HG03378 (cell line): ENCODE results near the gene ANXA4.
"Not testable (repeated sequence)": the region's sequence is repeated elsewhere in the genome, so short reads cannot be mapped to it uniquely, and the experiment has no call there.

Experiments
- ATAC-seq: cut with Tn5 transposase; IDR thresholded peaks from one replicate; pipeline ENCODE4 v1.9.1; 2021; ENCODE audit warnings: mild to moderate bottlenecking, moderate library complexity; ENCODE audit not compliant: unreplicated experiment

ANXA4 gene

DNA sequence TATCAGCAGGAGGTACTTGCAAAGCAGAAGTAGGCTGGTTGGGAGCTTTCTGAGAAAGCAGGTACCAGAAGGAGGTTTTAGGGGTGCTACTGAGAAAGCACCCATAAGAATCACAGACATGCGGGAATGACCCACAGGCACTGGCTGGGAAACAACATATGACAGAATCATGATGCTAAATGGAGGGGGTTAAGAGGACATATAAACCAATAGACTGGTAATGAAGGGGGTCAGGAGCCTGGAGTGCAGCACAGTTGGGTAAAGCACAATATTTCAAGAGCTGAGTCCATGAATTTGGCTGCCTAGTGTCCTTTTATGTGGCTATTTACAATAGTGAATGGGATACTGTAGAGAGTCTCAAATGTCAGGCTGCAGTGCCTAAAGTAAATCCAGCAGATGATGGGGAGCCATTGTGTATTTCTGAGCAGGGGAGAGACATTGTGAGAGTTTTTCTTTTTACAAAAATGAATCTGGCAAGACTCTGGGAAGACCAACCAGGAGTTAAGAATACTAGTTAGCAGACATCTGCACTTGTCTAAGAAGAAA lies 59.9 kb downstream of the ANXA4 start:
- ATAC-seq, result no peak

DNA sequence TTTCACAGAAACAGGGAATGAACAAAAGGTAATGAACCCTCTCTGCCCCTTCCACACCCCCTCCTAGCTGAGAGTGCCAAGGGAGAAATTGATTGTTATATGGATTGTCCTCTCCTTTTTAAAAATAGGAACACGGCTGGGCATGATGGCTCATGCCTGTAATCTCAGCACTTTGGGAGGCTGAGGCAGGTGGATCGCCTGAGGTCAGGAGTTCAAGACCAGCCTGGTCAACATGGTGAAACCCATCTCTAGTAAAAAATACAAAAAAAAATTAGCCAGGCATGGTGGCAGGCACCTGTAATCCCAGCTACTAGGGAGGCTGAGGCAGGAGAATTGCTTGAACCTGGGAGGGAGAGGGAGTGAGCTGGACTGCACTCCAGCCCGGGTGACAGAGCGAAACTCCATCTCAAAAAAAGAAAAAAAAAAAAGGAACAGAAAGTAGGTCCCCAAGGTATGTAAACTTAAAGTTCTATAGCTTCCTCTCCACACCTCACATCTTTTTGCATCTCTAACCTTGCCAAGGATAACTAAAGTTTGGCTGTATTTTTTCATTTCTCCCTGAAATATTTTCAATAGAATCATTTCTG lies 60.9 kb downstream of the ANXA4 start:
- not testable (repeated sequence) for ATAC-seq

DNA sequence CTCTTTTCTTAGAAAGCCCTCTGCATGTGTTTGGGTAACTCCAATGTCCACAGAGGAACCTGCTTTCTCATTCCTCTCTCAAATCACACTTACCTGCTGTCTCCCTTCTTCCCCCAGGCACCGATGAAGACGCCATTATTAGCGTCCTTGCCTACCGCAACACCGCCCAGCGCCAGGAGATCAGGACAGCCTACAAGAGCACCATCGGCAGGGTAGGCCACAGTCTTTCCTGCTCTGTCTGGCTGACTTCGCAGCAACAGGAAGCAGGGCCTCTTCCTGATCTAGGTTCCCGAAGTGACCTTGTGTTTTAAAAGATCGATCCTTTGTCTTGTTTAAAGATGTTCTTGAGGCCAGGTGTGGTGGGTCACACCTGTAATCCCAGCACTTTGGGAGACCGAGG lies 62.5 kb downstream of the ANXA4 start:
- no peak for ATAC-seq

DNA sequence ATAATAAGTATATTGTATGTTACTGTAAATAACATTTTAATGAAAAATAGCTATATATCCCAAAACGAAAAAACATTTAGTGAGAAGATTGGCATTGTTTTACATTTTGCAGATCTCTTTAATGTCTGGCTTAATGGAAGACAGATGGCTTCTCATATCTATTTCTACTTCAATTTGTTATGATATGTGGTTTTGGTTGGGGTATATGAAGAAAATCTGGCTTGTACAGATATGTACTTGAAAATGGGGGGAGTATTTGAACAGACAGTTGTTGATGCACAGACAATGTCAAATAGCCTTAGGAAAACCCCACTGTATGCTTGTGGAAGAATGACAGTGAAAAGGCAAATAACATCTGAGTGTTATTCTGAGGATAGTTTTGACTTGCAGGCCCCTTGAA lies 64.0 kb downstream of the ANXA4 start:
- no peak for ATAC-seq

DNA sequence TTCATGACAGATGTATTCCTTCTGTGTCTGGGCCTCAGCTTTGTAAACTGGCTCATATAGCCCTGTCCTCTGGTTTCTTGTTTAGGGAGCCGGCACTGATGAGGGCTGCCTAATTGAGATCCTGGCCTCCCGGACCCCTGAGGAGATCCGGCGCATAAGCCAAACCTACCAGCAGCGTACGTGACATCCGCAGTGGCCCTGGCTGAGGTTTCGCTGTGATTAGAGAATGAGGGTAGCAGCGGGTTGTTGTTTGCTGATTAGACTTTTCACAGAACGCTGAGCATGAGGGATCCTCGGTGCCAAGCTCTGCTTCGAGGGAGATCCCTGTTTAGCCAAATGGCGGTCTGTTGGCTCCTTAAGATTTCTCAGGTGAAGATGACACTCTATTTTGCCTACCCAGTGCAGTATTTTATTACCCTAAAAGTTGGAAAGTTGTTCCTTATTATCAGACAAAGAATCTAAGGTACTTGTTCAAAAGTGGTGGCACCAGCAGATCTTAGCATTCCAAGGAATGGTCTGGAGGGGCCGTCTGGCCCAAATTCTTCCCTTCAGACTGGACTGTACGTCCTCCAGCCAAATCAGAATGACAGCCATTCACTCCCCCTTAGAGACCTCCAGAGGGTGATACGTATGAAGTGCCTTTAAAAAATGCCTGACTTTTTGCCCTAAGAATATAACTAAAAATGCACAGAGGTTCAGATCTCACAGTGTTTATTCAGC lies 66.0 kb downstream of the ANXA4 start:
- ATAC-seq, result no peak

DNA sequence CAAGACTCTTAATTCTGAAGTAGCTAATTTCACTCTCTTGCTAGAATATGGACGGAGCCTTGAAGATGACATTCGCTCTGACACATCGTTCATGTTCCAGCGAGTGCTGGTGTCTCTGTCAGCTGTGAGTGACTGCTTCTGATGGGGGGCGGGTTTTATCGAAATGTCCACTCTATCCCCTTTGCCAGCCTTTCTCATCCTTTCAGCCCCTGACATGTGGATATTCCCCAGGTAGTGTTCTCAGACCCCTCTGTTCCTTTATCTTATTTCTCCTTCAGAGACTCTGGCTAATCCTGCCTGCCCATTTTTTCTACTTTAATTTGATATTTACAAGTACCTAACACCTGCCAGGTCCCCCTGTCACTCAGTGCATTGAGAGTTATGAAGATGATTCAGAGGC lies 68.6 kb downstream of the ANXA4 start:
- no peak for ATAC-seq

DNA sequence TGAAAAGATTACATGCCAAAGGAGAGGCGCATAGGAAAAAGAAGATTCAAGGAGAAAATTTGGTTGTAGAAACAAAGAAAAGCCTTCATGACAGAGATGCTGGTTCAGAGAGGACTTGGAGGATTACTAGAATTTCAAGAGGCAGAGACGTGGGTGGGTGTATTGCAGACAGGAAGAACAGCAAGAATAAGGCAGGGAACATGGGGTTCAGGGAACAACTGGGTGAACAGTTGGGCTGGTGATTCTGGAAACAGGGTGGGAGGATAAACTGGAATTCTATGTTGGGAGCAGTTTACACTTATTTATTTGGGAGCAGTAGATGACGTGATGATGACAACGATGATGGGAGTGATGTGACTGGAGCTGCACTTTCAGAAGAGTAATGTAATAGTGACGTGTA lies 69.1 kb downstream of the ANXA4 start:
- no peak for ATAC-seq

DNA sequence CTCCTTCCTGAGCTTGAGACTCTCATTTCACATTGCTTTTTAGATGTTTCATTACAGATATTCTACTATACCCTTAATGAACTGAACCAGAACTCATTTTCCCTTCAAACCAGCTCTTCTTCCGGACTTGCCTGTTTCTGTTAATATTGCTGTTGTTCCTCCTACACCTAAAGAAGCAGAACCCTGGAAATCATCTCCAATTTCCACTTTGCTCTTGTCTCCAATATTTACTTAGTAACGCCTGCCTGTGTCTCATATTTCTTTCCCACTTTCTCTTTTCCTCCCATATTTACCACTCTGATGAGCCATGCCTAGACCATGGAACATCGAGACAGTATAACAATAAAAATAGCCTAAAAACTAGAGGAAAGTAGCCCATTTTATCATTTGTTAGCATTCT lies 69.7 kb downstream of the ANXA4 start:
- ATAC-seq, result no peak

DNA sequence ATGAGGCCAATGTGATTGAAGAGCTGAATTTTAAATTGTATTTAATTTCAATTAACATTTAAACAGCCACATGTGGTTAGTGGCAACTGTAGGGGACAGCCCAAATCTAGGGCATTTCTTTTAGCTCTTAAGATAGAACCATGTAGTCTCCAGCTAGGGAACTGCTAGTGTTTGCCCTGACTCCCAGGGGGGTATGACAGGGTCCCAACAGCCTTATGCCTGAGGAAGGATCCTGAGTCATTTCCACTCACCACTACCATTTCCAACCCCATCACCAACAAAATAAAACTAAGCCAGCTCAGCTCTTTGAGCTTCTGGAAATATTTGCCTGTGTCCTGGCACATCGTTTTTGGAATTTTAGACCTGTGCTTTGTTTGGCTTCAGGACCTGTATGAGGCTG lies 73.8 kb downstream of the ANXA4 start:
- no peak for ATAC-seq

DNA sequence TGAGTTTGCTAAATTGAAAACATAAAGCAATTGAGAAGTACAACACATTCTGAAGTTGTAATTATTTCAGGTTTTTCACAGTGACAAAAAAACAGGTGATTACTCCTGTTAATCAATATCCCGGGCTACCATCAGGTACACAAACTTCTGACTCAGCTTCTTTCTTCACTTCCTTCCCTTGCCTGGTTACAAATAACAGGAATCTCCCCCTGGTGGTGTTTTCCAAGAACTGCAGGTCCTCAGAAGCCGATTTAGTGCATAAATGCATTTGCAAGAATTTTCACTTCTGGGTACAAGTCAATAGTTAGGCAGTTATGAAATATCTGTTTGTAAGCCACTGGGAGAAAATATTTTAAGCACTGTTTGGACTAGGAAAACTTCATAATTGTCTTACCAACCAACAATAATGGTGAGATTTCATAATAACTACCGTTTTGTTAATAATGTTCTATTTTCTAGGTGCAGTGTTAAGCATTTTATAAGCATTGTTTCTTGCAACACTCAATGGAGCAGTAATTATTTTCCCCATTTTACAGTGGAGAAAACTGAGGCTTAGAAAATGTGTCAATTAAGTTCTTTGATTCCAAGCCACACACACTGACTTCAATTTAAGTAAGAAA lies 75.1 kb downstream of the ANXA4 start:
- ATAC-seq, result peak; percentile 64

DNA sequence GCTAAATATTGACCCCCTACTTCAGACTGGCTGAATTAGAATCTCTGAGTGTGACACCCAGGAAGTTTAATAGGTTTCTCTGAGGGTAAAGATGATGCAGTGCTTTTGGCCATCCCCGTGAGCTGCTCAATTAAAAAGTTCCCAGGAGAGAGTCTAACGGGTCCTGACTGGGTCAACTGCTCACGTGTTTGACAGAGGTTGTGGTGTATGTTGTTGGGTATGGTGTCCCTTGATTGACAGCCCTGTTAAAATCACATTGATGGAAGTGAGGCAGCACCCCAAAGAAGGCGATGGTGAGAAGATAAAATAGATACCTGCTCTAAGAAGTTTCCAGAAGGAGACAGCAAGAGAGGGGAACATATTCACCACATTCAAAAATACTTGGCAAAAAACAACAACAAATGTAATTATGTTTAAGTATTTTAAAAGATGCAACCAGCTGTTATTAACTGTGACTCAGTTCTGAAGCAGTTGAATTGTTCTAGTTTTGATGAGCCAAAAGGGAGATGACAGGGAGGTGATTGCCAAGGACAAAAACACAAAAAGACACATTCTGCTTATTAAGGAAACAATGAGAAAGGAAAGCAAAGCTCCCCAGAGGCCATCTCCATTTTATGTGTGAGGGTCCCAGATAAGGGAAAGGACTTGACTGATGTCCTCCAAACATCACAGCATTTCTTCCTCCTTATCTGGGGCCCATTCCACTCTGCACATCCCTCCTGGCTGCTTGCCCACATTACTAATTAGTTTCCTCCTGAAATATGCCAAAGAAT lies 76.0 kb downstream of the ANXA4 start:
- no peak for ATAC-seq

DNA sequence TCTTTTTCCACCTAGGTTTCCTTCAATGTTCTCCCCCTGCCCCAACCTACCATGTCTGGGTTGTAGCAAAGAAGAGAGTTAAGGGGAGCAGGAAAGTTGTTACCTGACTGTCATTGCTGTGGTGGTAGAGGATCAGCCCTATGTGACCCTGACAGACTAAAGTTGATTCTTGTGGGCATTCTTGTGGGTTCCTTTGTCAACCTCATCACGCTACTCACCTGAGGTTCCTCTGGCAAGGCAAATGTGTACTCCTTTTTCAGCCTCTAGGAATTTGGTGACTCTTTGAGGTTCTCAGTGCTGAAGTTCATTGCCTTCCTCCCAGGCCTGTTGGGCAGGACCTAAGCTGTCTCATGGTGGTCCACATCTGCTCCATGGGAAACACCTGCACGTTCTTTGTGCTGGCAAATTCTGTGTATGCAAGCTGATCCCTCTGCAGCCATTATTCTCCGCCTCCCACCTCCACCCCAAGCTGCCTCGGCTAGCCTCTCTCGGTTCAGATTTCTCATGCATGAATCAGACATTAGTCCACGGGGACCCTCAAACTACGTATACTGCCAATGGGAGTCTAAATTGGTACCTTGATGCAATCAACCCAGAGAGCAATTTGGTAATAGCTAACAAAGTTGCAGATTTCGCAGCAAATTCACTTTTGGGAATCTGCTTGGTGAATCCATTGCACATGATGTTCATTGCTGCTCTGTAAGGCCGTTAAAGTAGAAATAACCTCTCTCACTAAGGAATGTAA lies 86.0 kb downstream of the ANXA4 start:
- ATAC-seq, result no peak

DNA sequence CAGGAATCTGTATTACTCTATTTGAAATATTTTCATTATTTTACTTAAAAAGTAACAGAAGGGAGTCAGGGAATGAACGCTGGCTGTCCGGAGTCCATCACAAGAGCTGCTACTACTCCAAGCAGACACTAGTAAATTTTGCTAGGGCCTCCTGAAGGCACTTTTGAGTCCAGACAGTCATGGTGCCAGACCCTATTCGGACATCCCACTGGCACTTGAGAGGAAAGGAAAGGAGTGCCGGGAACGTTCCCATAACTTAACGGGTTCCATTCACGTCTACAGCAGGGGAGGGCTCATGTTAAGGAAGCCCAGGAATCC lies 87.0 kb downstream of the ANXA4 start:
- no peak for ATAC-seq

DNA sequence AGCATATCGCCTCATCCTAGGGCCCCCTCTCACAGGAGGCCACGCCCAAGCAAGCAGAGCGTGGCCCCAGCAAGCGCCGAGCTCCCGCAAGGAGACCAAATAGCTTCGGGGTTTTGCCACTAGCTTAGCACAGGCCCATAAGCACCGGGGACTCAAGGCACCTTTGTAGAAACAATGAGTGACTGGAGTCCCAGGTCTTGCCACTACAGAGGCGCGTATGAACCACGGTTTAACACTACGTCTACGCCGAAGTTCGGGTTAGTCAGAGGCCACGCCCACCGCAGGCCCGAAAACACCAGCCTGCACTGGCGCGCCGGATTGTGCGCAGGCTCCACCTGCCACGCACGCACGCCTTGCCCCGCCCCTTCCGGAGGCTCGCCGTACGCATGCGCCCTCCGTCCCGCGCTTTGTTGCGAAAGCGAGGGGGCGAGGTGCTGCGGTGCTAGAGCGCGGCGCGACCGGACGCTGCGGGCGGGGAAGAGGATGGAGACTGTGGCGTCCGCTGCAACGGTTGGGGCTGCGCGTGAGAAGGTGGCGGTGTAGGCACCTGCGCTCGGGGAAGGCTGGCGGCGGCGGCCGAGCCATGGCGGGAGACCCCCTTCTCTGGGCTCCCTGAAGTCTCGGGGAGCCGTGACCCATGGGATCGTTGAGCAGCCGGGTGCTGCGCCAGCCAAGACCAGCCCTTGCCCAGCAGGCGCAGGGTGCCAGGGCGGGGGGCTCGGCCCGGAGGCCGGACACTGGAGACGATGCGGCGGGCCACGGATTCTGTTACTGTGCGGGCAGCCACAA lies 87.5 kb downstream of the ANXA4 start, which contains the start of gene GMCL1:
Gene GMCL1 (plus strand): TSS at position 405 of the 789 bp plus-strand sequence. CDS start 233 bp downstream, at position 638.
- ATAC-seq, result peak; percentile 86

DNA sequence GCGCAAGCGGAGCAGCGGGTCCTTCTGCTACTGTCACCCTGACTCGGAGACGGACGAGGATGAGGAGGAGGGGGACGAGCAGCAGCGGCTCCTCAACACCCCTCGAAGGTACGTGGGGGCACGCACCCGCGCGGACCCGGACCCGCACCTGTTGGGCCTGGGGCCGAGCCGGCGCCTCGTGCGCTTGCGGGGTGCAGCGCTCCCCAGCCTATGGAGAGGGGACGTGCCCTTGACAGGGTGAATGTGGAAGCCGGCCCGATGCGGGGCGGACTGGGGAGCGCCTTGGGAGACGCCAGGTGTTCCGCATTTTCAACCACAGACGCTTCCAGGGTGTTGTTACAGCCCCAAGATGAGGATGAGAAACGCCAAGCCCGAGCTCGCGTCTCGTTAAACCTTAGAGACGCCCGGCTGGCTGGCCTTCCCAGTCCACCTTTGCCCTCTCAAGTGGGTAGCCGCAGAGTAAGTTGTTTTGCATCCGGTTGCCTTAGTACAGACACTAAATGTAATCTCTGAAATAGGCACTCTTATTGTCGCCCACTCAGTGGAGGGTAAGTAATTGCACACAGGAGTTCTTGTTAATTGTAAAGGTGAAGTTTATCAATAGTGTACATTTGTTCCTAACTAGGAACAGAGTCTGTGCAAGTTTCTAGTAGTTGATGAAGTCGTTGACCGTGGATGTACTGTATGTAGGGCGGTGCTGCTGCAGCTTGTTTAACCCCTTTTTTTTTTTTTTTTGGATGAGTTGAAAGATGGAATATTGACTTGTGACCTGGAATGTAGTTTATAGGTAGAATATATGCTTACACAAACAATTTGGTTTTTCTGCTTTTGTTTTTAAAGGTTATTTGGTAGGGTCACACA lies 88.3 kb downstream of the ANXA4 start:
- ATAC-seq, result peak; percentile 21

DNA sequence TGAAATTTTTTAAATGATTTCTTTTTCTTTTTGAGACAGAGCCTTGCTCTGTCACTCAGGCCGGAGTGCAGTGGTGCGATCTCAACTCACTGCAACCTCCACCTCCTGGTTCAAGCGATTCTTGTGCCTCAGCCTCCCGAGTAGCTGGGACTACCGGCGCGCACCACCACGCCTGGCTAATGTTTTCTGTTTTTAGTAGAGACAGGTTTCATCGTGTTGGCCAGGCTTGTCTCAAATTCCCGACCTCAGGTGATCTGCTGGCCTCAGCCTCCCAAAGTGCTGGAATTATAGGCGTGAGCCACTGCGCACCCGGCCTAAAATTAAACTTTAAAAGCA lies 88.9 kb downstream of the ANXA4 start:
- not testable (repeated sequence) for ATAC-seq

DNA sequence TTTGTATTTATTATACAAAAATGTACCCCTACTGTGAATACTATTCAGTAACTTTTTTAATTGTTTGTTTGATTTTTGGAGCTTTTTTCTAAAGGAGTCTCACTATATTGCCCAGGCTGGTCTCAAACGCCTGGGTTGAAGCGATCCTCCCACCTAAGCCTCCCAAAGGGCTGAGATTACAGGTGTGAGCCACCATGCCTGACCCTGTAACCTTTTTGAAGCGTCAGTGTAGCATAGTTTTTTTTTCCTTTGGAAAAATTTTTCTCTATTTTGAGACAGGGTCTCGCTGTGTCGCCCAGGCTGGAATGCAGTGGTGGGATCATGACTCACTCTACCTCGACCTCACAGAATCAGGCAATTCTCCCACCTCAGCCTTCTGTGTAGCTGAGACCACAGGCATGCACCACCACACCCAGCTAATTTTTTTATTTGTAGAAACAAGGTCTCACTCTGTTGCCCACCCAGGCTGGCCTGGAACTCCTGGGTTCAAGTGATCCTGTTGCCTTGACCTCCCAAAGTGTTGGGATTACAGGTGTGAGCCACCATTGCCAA lies 89.5 kb downstream of the ANXA4 start:
- ATAC-seq, result no peak

DNA sequence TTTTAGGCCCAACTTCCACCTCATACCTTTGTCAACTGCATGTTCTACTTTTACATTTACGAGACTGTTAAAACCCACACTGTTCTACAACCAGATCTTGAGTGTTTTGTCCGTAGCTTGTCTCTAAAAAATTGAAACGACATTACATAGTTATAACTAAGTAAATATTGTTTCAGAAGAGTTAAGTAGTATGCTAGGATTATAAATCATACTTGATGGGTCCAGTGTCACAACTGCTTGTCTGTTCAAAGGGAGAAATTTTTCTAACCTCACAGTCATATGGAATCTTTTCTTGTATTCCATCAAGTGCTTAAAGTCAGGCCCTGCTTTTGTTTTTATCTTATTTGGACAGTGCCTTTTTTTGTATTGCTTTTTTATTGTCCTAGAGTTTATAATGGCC lies 91.8 kb downstream of the ANXA4 start:
- ATAC-seq, result no peak

DNA sequence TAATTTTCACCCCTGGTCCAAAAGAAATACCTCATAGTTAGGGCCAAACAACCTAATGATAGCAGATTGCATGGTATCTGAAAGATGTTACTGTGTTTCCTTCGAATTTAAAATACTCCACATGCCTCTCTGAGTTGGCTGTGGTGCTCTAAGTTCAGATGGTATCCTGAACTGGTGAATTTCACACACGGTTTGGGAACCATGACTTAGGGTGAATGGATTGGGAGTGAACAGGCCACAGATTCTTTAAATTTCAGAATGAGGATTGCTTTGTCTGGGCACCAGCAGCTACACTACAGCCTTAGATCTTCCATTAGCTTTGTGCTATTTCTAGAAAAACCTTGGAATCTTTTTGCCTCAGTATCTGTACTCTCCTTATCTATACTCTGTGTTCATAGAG lies 93.7 kb downstream of the ANXA4 start:
- no peak for ATAC-seq
